NCI-H82 treated with DMSO at 0.1 percent for 48 hours (cell line): Measurements from ENCODE around the gene RC3H2.

ENCODE experiments used
- DNase-seq: peaks from one replicate; lab custom pipeline; 2025; ENCODE audit not compliant: unreplicated experiment; lab: John Stamatoyannopoulos, UW

The RC3H2 gene, protein sequence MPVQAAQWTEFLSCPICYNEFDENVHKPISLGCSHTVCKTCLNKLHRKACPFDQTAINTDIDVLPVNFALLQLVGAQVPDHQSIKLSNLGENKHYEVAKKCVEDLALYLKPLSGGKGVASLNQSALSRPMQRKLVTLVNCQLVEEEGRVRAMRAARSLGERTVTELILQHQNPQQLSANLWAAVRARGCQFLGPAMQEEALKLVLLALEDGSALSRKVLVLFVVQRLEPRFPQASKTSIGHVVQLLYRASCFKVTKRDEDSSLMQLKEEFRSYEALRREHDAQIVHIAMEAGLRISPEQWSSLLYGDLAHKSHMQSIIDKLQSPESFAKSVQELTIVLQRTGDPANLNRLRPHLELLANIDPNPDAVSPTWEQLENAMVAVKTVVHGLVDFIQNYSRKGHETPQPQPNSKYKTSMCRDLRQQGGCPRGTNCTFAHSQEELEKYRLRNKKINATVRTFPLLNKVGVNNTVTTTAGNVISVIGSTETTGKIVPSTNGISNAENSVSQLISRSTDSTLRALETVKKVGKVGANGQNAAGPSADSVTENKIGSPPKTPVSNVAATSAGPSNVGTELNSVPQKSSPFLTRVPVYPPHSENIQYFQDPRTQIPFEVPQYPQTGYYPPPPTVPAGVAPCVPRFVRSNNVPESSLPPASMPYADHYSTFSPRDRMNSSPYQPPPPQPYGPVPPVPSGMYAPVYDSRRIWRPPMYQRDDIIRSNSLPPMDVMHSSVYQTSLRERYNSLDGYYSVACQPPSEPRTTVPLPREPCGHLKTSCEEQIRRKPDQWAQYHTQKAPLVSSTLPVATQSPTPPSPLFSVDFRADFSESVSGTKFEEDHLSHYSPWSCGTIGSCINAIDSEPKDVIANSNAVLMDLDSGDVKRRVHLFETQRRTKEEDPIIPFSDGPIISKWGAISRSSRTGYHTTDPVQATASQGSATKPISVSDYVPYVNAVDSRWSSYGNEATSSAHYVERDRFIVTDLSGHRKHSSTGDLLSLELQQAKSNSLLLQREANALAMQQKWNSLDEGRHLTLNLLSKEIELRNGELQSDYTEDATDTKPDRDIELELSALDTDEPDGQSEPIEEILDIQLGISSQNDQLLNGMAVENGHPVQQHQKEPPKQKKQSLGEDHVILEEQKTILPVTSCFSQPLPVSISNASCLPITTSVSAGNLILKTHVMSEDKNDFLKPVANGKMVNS

DNA sequence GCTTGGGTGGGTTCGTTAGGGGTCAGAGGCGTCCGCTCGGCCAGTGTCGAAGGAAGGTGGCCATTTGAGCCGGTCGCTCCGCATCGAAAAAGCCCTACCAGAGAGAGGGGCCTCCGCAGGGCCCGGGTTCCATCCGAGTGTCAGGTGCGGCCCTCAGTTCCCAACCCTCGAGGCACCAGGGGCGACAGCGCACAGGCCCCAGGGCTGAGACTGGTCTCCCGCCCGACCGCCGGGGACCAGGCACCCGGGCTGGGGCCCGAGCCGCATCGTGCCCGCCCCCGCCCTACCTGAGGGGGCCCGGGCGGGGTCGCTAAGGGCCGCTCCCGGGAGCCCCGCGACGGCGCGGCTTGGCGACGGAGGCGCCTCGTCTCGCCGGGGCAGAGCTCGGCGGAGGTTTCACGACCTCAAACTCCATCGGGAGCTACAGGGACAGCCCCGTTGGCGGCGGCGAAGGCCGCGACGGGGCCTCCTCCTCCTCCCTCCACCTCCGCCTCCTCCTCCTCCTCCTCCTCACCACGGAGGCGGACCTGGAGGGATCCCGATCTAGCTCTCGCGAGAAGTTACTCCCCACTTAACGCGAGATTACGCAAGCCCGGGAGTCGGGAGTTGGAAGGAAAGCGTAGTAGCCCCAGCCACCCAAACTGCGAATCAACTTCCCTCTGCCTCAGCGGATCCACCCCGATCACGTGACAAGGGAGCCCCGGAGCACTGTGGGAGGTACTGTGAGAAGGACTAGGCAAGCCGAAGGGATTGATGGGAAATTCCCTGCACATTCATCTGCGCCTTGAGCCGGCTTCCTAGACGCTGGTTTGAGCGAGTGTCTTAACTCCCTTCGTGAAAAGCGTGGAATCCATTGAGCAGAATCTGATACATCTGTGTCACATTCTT is at the start of gene RC3H2:
TSS of gene RC3H2 (minus strand) at position 537 of the 888 bp plus-strand sequence. CDS start 7,850 bp downstream, outside the sequence.
- DNase-seq: peak; percentile 100

DNA sequence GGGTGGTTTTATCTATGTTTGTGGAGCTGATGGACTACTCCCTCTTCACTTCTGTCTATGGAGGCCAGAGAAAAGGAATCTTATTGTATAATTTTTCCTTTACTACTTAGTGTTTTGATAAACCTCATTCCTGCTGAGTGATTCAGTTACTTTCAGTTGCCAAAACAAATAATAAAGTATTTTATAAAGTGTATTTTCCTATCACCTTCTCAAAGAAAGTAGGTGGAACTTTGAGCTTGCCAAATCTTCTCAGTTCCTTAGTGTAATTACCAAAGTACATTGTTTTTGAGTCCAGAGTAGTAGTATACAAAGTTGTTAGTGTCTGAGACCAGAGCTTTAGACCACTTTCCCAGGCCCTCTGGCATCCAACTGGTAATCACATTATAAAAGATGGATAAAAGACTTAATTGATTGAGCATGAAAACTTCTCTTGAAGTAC is 49.1 kb upstream of the RC3H2 start:
- DNase-seq: no peak

DNA sequence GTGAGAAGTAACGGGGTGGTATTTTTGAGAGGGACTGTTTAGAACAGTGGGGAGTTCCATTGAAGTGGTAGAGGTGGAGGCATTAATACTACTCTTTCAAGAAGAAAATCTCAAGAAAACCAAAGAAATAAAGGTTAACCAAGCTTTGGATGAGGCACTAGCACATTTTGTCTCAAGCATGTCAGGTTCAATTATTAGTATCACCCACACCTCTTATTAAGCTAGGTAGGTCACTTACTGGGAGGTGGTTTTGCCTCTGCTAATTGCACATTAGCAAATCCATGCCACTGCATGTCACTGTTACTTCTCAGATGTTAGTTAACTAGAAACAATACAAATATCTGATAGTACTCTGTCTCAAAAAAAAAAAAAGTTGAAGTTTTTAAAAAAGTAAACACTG is 45.9 kb upstream of the RC3H2 start:
- no peak for DNase-seq

DNA sequence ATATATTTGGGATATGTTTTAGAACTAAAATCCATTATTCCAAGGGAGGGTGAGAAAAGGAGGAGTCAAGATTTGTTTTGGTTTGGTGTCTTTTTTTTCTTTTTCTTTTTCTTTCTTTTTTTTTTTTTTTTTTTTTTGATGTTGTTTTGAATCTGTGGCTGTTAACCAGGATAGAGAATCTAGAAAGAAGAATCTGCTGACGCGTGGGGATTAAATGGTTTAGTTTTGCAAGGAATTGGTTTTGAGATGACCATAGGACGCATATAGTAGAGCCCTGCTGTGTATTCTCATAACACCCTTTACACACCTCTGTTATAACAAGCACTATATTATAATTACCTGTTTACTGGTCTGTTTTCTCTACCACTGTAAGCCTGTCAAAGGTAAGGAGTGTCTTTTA is 45.1 kb upstream of the RC3H2 start:
- no peak for DNase-seq

DNA sequence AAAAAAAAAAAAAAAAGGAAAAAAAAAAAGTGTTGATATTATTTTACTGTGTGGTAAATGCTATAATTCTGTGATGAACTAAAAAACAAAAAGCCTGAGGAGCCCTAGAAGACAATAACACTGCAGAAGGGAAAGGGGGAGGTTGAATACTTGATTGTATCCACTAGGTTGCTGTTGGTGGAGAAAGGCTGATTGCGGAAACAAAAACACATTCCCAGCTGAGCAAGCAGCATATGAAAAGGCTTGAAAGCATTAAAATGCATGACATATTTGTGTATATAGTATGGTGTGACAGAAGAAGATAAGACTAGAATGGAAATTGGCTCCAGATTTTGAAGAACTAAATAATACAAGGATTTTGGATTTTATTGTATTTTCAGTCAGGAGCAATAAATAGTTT is 44.5 kb upstream of the RC3H2 start:
- no peak for DNase-seq

DNA sequence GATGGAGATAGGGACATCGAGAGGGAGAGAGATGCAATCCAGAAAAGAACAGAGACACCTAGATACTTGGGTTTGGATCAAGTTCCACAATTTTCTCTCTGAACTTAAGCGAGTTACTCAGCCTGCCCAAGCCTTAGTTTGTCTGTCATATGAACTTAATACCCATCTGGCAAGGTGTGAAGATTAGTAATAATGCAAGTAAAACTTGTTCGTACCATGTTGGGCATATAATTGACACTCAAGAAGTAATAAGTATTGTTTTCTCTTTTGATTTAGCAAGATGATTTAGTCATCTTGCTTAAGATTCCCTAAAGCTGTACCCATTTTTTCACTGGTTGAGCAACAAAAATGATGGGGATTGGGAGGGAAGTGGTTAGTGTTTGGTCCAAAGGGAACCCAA is 43.2 kb upstream of the RC3H2 start:
- no peak for DNase-seq

DNA sequence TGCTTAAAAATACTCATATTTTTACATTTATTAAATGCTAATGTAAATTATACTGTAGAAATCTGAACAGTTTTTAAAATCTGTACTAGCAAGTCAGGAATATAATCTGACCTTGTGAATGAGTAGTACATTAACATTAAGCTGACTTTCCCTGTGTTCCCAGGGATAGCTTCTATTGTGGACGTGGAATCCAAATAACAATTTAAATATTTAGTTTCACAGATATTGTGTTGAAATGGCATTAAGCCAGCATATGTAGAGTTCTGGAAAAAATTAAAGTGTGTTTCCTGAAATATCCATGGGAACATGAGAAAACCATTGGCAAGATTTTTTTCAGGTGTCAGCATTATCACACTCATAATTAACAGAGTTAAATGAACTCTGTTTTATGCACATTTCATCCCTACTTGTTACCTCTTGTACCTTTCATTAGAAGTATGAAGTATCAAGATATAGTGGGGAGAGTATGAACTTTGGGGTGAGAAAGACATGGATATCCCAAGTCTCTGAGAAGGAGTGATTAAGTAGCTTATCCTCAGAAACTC is 41.4 kb upstream of the RC3H2 start:
- DNase-seq: no peak

DNA sequence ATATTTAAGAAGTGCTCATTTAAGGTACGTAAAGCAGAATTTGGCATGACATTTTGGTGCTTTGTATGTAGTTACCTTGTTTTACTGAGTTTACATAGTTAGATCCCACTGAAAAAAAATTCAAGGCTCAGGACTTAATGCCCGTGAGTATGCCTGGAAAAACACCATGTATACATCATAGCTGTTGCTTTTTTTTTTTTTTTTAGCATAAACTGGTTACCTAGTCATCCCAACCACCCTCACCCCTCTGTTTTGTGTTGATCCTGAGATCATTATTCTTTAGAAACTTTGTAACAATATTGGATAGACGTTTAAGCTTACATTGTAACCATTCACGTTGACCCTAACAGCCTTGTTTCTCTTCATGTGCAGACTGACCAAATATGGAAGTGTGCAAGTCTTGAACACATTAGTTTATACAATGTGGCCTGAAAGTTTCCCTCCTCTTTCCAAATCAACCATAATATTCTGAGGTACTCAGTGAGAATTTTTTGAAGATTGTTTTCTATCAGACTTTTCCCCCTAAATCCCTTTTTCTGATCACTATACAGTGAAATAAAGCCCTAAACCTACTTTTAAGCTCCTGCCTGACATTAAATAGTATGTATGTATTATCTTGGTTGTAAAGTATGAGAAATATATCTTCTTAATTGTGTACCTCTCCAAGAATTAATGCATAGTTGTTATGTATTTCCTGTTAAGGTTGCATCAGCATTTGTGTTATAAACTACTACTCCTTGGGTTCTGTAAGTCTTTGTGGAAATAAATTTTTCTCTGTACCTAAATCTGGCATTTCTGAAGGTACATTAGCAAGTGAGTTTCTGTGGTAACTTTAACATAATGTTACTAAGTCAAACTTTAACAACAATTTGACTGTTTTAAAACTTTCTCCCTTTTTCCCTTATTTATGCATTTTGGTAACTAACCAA is 40.1 kb upstream of the RC3H2 start:
- DNase-seq: no peak

DNA sequence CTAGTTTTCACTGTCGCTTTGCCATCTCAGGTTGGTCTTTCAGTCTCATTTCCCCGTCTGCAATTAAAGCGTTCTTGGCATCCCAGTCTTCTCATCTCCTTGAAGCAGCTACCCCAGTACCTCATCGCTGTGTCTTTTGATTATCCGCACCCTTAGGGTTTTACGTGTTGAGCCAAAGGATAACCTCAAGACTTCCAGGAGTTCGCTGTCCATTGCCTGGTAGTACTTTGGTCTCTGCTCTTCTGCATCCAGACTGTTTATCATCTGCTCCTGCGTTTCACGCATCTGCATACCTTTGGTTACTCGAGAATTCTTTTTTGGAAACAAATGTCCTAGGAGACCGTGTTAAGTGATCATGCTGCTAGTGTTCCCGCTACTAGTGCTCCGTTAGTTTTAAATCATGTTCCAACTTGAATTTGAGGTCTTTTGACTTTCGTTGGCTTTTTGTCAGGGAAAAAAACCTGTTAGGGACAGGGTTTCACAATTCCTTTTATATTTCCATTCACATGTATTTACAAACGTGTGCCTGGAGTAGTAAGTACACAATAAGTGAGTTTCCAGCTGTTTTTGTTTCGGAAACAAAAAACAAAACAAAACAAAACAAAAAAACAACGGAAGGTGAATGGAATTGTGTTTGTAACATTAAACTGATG is 36.5 kb upstream of the RC3H2 start:
- DNase-seq: no peak

DNA sequence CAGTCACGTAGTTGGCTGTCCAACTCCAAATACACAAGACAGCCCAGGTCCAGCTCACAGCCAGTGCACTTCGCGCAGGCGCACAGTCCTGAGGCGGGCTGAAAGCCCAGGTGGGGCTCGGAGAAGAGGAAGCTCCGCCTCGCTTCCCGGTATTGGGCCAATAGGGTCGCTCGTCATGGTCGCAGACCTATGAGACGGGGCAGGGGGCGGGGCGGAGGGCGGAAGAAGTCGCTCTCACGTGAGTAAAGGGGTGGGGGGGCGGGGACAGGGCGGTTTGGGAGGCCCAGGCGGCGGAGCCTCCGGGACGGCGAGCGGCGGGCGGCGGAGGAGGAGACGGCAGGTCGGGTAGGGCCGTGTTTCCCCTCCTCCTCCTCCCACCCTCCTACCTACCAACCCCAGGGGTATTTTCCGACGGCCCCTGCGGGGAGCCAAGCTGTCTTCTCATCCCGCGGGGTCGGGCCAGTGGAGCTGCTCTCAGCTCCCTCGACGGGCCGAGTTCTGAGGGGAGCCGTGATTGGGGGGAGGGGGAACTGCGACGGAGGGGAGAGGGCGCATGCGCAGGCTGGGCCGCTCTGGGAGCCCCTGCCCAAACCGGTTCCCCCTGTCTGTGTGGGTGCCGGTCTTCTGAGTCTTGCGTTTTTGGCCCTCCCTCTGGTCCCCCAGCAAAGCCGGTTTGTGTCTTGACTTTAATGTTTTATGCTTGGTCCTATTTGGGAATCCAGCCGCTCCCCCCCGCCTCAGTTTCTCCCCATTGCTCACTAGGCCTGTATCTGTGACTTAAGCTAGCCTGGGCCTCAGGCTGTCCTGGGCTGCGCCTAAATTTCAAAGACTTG is 35.8 kb upstream of the RC3H2 start, which contains the start of gene RABGAP1:
TSS of gene RABGAP1 (plus strand) at position 272 of the 833 bp plus-strand sequence. CDS start 16,040 bp downstream, outside the sequence.
- peak; percentile 88 for DNase-seq

DNA sequence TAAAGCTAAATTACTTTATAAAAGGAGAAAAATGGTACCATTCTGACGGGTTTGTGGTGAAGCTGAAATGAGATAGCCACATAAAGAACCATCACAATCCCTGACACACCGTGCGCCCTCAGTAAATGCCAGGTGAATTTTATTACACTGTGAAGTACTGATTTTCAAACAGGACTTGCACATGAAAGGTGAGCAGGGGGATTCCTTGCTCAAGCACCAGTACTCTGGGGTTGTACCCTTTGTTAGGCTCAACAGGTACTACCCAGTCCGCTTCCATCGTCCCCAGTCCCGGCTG is 35.2 kb upstream of the RC3H2 start:
- no peak for DNase-seq

DNA sequence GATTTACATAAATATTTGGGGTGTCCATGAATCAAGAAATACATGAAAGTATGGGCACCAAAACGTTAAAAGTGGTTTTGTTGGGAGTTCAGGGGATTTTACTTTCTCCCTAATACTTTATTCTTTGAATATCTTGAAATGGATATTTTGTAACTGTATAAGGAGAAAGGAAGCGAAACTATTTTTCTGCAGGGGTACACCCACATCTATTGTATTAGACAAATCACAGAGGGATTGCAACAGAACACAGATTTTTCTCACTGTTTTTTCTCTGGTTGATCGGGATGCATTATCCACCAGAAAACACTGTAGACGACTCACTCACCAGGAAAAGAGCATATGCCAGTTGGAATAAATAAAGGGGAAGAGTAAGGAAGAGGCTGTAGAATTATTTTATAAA is 34.4 kb upstream of the RC3H2 start:
- DNase-seq: no peak

DNA sequence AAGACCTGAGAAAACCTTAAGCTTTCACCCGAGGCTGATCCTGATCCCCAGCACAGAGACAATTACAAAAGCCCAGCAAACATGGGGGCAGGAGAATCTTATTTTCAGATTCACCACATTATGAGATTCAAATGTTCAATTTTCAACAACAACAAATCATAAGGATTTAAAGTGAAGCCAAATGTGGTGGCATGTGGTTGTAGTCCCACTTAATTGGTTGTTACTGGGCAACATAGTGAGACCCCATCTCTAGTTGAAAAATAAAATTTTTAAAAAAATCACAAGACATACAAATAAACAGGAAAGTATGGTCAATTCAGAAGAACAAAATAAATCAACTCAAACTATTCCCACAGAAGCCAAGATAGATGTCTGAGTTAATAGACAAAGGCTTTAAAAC is 31.7 kb upstream of the RC3H2 start:
- no peak for DNase-seq

DNA sequence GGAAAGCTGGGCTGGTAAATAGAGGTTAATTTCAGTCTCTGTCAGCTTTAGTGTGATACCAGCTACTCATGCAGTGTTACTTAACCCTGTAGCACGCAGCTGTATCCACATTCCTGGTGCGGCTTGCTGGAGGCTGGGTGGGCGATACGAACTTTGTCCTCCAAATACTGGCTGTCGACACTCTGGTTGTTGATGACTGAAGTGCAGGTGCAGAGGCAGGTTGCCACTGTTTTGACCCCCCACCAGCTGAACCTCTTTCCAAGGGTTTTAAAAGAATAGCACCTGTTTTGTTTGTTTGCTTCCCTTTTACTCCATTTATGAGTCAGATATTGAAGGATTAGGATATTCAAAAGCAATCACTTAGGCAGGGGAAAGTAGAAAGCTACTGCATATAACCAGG is 31.3 kb upstream of the RC3H2 start:
- DNase-seq: no peak

DNA sequence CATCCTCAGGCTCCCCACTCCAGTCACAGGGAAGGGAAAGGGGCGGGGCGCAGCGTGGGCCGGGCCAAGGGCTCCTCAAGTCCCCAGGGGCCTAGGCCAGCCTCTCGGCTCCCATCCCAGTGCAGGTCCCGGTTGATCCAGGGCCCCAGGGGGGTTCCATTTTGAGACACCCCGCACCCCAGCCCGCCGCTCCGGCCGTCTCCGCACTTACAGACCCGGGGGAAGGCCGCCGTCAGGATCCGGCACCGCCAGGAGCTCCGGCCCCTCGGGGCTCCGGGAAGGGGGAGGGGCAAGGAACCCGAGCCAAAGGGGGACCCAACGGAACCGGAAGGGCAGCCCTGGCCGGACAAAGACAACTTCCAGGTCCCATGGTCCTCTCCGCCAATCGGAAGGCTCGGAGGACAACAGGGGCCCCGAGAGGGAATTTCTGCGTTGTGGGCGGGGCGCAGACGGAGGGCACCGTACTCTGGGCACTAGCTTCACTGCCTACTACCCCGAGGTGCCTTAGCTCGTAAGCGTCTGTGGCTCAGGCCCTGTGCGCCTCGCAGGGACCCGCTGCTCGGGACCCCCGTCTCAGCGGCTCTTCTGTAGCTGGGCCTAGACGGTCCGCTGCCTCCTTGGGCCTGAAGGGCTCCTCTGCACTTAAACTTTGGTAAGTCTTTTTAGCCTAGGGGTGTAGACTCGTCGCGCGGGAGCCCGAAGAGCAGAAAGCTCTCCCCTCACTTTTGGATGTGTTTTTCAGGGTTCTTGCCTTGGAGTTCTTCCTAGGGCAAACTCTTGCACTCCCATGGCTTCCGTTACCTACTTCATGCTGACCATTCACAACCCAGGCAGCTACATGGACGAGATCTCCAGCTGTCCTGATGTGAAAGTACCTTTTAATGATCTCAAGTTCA is 26.3 kb upstream of the RC3H2 start, which contains the start of gene ZBTB26:
TSS of gene ZBTB26 (minus strand) at position 287 of the 896 bp plus-strand sequence. CDS start 11,578 bp downstream, outside the sequence.
- DNase-seq: peak; percentile 73

DNA sequence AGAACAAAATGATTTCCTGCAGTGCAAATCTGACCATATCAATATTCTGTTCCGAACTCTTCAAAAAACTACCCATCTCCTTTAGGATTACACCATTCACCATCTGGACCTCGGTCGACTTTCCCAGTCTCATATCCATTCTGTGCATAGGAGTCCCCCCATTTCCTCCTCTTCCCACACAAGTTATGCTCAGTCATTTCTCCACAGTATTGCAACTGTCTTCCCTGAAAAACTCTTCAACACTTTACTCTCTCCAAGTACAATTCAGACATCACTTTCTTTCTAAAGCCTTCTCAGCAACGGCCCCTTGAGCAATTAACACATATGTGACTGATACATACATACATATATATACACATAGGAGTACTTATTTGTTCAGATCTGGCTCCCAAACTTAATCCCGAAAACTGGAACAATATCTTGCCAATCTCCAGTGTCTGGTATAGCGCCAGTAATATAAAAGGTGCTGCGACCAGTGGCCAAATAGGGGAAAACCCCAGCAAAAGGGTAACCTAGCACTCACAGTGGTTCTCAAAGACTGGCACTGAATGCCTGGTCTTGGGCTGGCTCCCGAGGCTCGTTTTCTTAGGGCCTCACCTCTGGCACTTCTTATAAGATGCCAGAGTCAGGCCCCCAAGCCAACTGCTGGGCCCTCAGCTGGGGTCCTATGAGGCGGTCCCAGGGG is 25.5 kb upstream of the RC3H2 start:
- no peak for DNase-seq
